MM.1S (cell line): ENCODE results near the gene MRPL47.

Source experiments
- CTCF ChIP-seq: fragments of 300-600 bp; sonication (generic); IDR thresholded peaks from 2 replicates; pipeline ENCODE4 v1.5.1; 2016; ENCODE audit warnings: antibody characterized with exemption, low read length, mixed read lengths
- EZH2 ChIP-seq: fragments of 300-600 bp; sonication (generic); optimal IDR thresholded peaks from 2 replicates; pipeline ENCODE3; 2017; ENCODE audit warnings: low read depth, mild to moderate bottlenecking, antibody characterized with exemption, low read length, mixed read lengths
- EZH2phosphoT487 ChIP-seq: fragments of 300-600 bp; sonication (generic); IDR thresholded peaks from 2 replicates; pipeline ENCODE4 v1.6.1; 2018; ENCODE audit warnings: antibody characterized with exemption, low read length

- TF ChIP-seq CTCF = peak; percentile 61
- TF ChIP-seq EZH2 = no peak
- no peak for TF ChIP-seq EZH2phosphoT487
Measured at GRCh38 chr3:179563271-179563783, 41.1 kb downstream of the MRPL47 start.
